CD4-positive, CD25-positive, alpha-beta regulatory T cell (primary cell): ENCODE data around the gene JMJD1C. TPM values are rescaled to one million over a fixed set of nuclear protein-coding genes. Genes with fewer than 3 reads are reported as not detected.
A peak's percentile ranks its signal among the peaks of the same experiment; 100 is the strongest.

Experiments
- ATAC-seq, 2 donors: fragments of 150-1000 bp; cut with Tn5 transposase; one replicate each; pipeline ENCODE4 v1.10.0; 2021; ENCODE audit warnings: low read depth in 2 of 2, moderate number of reproducible peaks in 2 of 2, moderate library complexity in 1 of 2
- DNase-seq, 3 donors: peaks; one replicate each; pipeline versions ENCODE4 v3.0.0 to v3.0.0-alpha.2; 2012 to 2022; ENCODE audit warnings: mixed read lengths in 1 of 3
- H3K27ac ChIP-seq: one replicate; pipeline ENCODE4 v1.7.0; 2013; ENCODE audit warnings: mild to moderate bottlenecking, low read length; ENCODE audit not compliant: insufficient read depth, poor library complexity, severe bottlenecking
- H3K27me3 ChIP-seq: one replicate; pipeline ENCODE4 v1.7.0; 2013; ENCODE audit warnings: low read length; ENCODE audit not compliant: control insufficient read depth, insufficient read depth
- H3K36me3 ChIP-seq: one replicate; pipeline ENCODE4 v1.7.0; 2013; ENCODE audit warnings: mild to moderate bottlenecking, low read length, moderate library complexity; ENCODE audit not compliant: control insufficient read depth, insufficient read depth
- H3K4me1 ChIP-seq: 2 replicates; pipeline ENCODE4 v1.7.0; 2013; ENCODE audit warnings: mild to moderate bottlenecking, low read length; ENCODE audit not compliant: insufficient read depth, control insufficient read depth, poor library complexity, severe bottlenecking
- H3K4me3 ChIP-seq: one replicate; pipeline ENCODE4 v1.7.0; 2013; ENCODE audit warnings: low read depth, mild to moderate bottlenecking, low read length, moderate library complexity
- H3K9me3 ChIP-seq, 2 experiments: 1 replicate in 1 of 2; 2 replicates in 1 of 2; pipeline ENCODE4 v1.7.0; 2013; ENCODE audit warnings: low read length in 2 of 2, mild to moderate bottlenecking in 1 of 2, moderate library complexity in 1 of 2; ENCODE audit not compliant: control insufficient read depth in 2 of 2
- H3K27ac Mint-ChIP-seq, 3 donors: one replicate each; pipeline ENCODE4 v1.8.0; 2020 to 2022; ENCODE audit warnings: mild to moderate bottlenecking in 3 of 3, mixed read lengths in 3 of 3, moderate library complexity in 2 of 3
- H3K27me3 Mint-ChIP-seq: one replicate; pipeline ENCODE4 v1.8.0; 2022; ENCODE audit warnings: mild to moderate bottlenecking, mixed read lengths
- H3K36me3 Mint-ChIP-seq: one replicate; pipeline ENCODE4 v1.8.0; 2020; ENCODE audit warnings: mixed read lengths
- H3K4me1 Mint-ChIP-seq, 4 donors: one replicate each; pipeline ENCODE4 v1.8.0; 2020 to 2022; ENCODE audit warnings: mixed read lengths in 4 of 4, mild to moderate bottlenecking in 1 of 4
- H3K4me3 Mint-ChIP-seq, 4 donors: one replicate each; pipeline ENCODE4 v1.8.0; 2020 to 2022; ENCODE audit warnings: mild to moderate bottlenecking in 4 of 4, mixed read lengths in 4 of 4, moderate library complexity in 3 of 4
- H3K9me3 Mint-ChIP-seq, 7 donors: one replicate each; pipeline ENCODE4 v1.8.0; 2020 to 2022; ENCODE audit warnings: mixed read lengths in 7 of 7, mild to moderate bottlenecking in 3 of 7, moderate library complexity in 2 of 7
- polyA plus RNA-seq, 4 donors: library from polyadenylated mRNA; unstranded; fragments of 300-500 nt; fragmentation: Illumina TruSeq; gene quantifications; one replicate each; pipeline ENCODE4 v1.2.3, GENCODE V29; 2021
- total RNA-seq: library from RNA; stranded (reverse); gene quantifications from one replicate; pipeline ENCODE4 v1.2.3, GENCODE V29; 2022

The JMJD1C gene
- total and polyA plus RNA-seq, 5 donors from 2014 or later: 35.5 to 222 (median 46.4) TPM

GRCh38 chr10:63217120-63217605, 248.6 kb downstream of the JMJD1C start:
- Mint-ChIP-seq H3K4me3 (peak overlapping the region in 1 of 4 donors; percentile 76), H3K27me3 (no peaks in the 10 kb centered on the region), H3K4me1 (peaks cover 32 to 60% (median 43%) of the 10 kb centered on the region in 4 donors), H3K9me3 (no peaks in the 10 kb centered on the region), H3K27ac (peak overlapping the region in 1 of 3 donors; percentile 10), H3K36me3 (peaks cover 22% of the 10 kb centered on the region)
- peak overlapping the region; percentile 9 for H3K27ac ChIP-seq
- ATAC-seq: peak; percentile 80
- peaks cover 32% of the 10 kb centered on the region for H3K36me3 ChIP-seq
- no peaks in the 10 kb centered on the region for H3K9me3 ChIP-seq
- H3K4me3 ChIP-seq: no peak overlapping the region
- DNase-seq: peak; percentile 10 to 69 (median 63)
- H3K4me1 ChIP-seq: peaks cover 16% of the 10 kb centered on the region
- H3K27me3 ChIP-seq: no peaks in the 10 kb centered on the region

GRCh38 chr10:63214571-63214970, 251.2 kb downstream of the JMJD1C start:
- no peak for DNase-seq
- Histone ChIP-seq H3K4me1 (peaks cover 13% of the 10 kb centered on the region), H3K27ac (no peak overlapping the region), H3K27me3 (no peaks in the 10 kb centered on the region), H3K4me3 (no peak overlapping the region), H3K9me3 (no peaks in the 10 kb centered on the region), H3K36me3 (peaks cover 35% of the 10 kb centered on the region)
- no peak for ATAC-seq
- peaks cover 19 to 43% (median 29%) of the 10 kb centered on the region in 4 donors for H3K4me1 Mint-ChIP-seq
- H3K36me3 Mint-ChIP-seq: peaks cover 35% of the 10 kb centered on the region
- no peaks in the 10 kb centered on the region for H3K9me3 Mint-ChIP-seq
- no peaks in the 10 kb centered on the region for H3K27me3 Mint-ChIP-seq
- peak overlapping the region in 1 of 3 donors; percentile 59 for H3K27ac Mint-ChIP-seq
- no peak overlapping the region for H3K4me3 Mint-ChIP-seq

GRCh38 chr10:63213489-63213888, 252.3 kb downstream of the JMJD1C start:
- ATAC-seq (no peak), DNase-seq (no peak)
- H3K4me3 ChIP-seq: no peak overlapping the region
- H3K27ac ChIP-seq: no peak overlapping the region
- H3K4me1 Mint-ChIP-seq: peaks cover 13 to 37% (median 24%) of the 10 kb centered on the region in 4 donors
- H3K4me3 Mint-ChIP-seq: peak overlapping the region in 1 of 4 donors; percentile 25
- peaks cover 13% of the 10 kb centered on the region for H3K4me1 ChIP-seq
- peak overlapping the region in 1 of 3 donors; percentile 59 for H3K27ac Mint-ChIP-seq
- no peaks in the 10 kb centered on the region for H3K27me3 ChIP-seq
- H3K9me3 ChIP-seq: no peaks in the 10 kb centered on the region
- peaks cover 37% of the 10 kb centered on the region for H3K36me3 ChIP-seq
- H3K36me3 Mint-ChIP-seq: peaks cover 41% of the 10 kb centered on the region
- no peaks in the 10 kb centered on the region for H3K9me3 Mint-ChIP-seq
- no peaks in the 10 kb centered on the region for H3K27me3 Mint-ChIP-seq

GRCh38 chr10:63210611-63211196, 255.1 kb downstream of the JMJD1C start:
- H3K4me3 ChIP-seq: no peak overlapping the region
- H3K27me3 ChIP-seq: no peaks in the 10 kb centered on the region
- Mint-ChIP-seq H3K27ac (peak overlapping the region in 1 of 3 donors; percentile 43), H3K27me3 (no peaks in the 10 kb centered on the region), H3K4me1 (peaks cover 18 to 55% (median 36%) of the 10 kb centered on the region in 4 donors), H3K9me3 (no peaks in the 10 kb centered on the region), H3K36me3 (peaks cover 50% of the 10 kb centered on the region), H3K4me3 (no peak overlapping the region)
- H3K36me3 ChIP-seq: peaks cover 48% of the 10 kb centered on the region
- H3K27ac ChIP-seq: no peak overlapping the region
- H3K9me3 ChIP-seq: no peaks in the 10 kb centered on the region
- DNase-seq (no peak), ATAC-seq (no peak)
- peaks cover 28% of the 10 kb centered on the region for H3K4me1 ChIP-seq

- Mint-ChIP-seq H3K36me3 (peaks cover 51% of the 10 kb centered on the region), H3K27ac (no peak overlapping the region), H3K9me3 (no peaks in the 10 kb centered on the region), H3K27me3 (no peaks in the 10 kb centered on the region), H3K4me3 (no peak overlapping the region), H3K4me1 (peaks cover 25 to 57% (median 41%) of the 10 kb centered on the region in 4 donors)
- peaks cover 42% of the 10 kb centered on the region for H3K36me3 ChIP-seq
- H3K27me3 ChIP-seq: no peaks in the 10 kb centered on the region
- no peaks in the 10 kb centered on the region for H3K9me3 ChIP-seq
- no peak overlapping the region for H3K27ac ChIP-seq
- H3K4me3 ChIP-seq: no peak overlapping the region
- DNase-seq (no peak), ATAC-seq (no peak)
- H3K4me1 ChIP-seq: peaks cover 36% of the 10 kb centered on the region
These were observed 256.1 kb downstream of the JMJD1C start for GRCh38 chr10:63209705-63210104.

- Histone ChIP-seq H3K4me1 (peaks cover 38% of the 10 kb centered on the region), H3K27me3 (no peaks in the 10 kb centered on the region), H3K36me3 (peaks cover 39% of the 10 kb centered on the region), H3K4me3 (no peak overlapping the region), H3K9me3 (no peaks in the 10 kb centered on the region), H3K27ac (no peak overlapping the region)
- DNase-seq: no peak
- ATAC-seq: no peak
- Mint-ChIP-seq H3K27me3 (no peaks in the 10 kb centered on the region), H3K4me1 (peaks cover 28 to 62% (median 48%) of the 10 kb centered on the region in 4 donors), H3K9me3 (no peaks in the 10 kb centered on the region), H3K36me3 (peaks cover 46% of the 10 kb centered on the region), H3K4me3 (no peak overlapping the region), H3K27ac (no peak overlapping the region)
These were observed 256.8 kb downstream of the JMJD1C start for GRCh38 chr10:63208986-63209385.

GRCh38 chr10:63206997-63207811, 258.6 kb downstream of the JMJD1C start:
- no peaks in the 10 kb centered on the region for H3K9me3 Mint-ChIP-seq

More at GRCh38 chr10:63206997-63207811, 258.6 kb downstream of the JMJD1C start:
- Histone ChIP-seq H3K27ac (peak overlapping the region; percentile 42), H3K4me3 (peak overlapping the region; percentile 61), H3K9me3 (no peaks in the 10 kb centered on the region), H3K27me3 (no peaks in the 10 kb centered on the region), H3K4me1 (peaks cover 38% of the 10 kb centered on the region), H3K36me3 (peaks cover 30% of the 10 kb centered on the region)
- Mint-ChIP-seq H3K27ac (peak overlapping the region in 2 of 3 donors; percentile 8 to 47), H3K27me3 (no peaks in the 10 kb centered on the region), H3K4me1 (peaks cover 21 to 57% (median 47%) of the 10 kb centered on the region in 4 donors), H3K4me3 (peak overlapping the region in 3 of 4 donors; percentile 13 to 86 (median 68)), H3K36me3 (peaks cover 41% of the 10 kb centered on the region)
- DNase-seq: peak in 1 of 3 donors; percentile 50
- ATAC-seq: peak; percentile 26 to 40
